Retinal pigment epithelial cell (primary cell): Measurements from ENCODE around the gene GOLT1A.

Experiments used
- DNase-seq: peaks from one replicate; pipeline ENCODE4 v3.0.0-alpha.2; 2010; ENCODE audit warnings: low read depth
- H3K4me3 ChIP-seq: 2 replicates; pipeline ENCODE4 v1.5.1; 2011; ENCODE audit warnings: mild to moderate bottlenecking, low read length, control low read depth, moderate library complexity
- CTCF ChIP-seq: conservative IDR thresholded peaks from 2 replicates; pipeline ENCODE4 v1.5.1; 2011; ENCODE audit warnings: low read depth, low read length, control low read depth, inconsistent platforms

GOLT1A gene

GRCh38 chr1:204198348-204199340 lies 15.1 kb downstream of the GOLT1A start:
- DNase-seq = peak; percentile 32
- TF ChIP-seq CTCF = peak; percentile 16
- H3K4me3 ChIP-seq = no peak overlapping the region

- TF ChIP-seq CTCF = no peak
- DNase-seq = no peak
- no peak overlapping the region for H3K4me3 ChIP-seq
Measured at GRCh38 chr1:204197068-204197467, 16.7 kb downstream of the GOLT1A start.

GRCh38 chr1:204196068-204196795 lies 17.6 kb downstream of the GOLT1A start, which contains the start of gene KISS1:
Gene KISS1 (minus strand): TSS chr1:204196491. CDS start chr1:204192876, 3,615 bp downstream.
- DNase-seq = no peak
- no peak within 1 kb of the TSS for H3K4me3 ChIP-seq
- no peak for TF ChIP-seq CTCF

- H3K4me3 ChIP-seq = no peak overlapping the region
- DNase-seq = no peak
- TF ChIP-seq CTCF = no peak
Measured at GRCh38 chr1:204194771-204195170, 19.0 kb downstream of the GOLT1A start.

GRCh38 chr1:204194080-204194479 lies 19.7 kb downstream of the GOLT1A start:
- DNase-seq = no peak
- H3K4me3 ChIP-seq = no peak overlapping the region
- TF ChIP-seq CTCF = no peak

GRCh38 chr1:204192589-204193352 lies 21.0 kb downstream of the GOLT1A start:
- no peak for DNase-seq
- no peak for TF ChIP-seq CTCF
- no peak overlapping the region for H3K4me3 ChIP-seq
